ENCODE results near the gene PARD3B. TPM values are rescaled to one million over a fixed set of nuclear protein-coding genes. Genes with fewer than 3 reads are reported as not detected.

The PARD3B gene
- total RNA-seq, 1 donor from 2014 or later, result 6.5 TPM

- TF ChIP-seq CTCF (IDR thresholded peaks at IDR 0.05; ENCODE audit: insufficient read depth, low read length, poor library complexity, severe bottlenecking), result no peak
- no peak for DNase-seq (ENCODE audit: low read depth)
- no peak overlapping the region for H3K4me3 ChIP-seq (ENCODE audit: low read depth, low read length)
- no peaks in the 10 kb centered on the region for H3K36me3 ChIP-seq (ENCODE audit: control insufficient read depth, insufficient read depth, low read length)
- H3K27me3 ChIP-seq (ENCODE audit: control insufficient read depth, insufficient read depth, low read length), result no peaks in the 10 kb centered on the region
Measured at GRCh38 chr2:205511641-205512040, 966.4 kb downstream of the PARD3B start.

GRCh38 chr2:205520311-205520710 is 975.0 kb downstream of the PARD3B start:
- no peak for TF ChIP-seq CTCF (IDR thresholded peaks at IDR 0.05; ENCODE audit: insufficient read depth, low read length, poor library complexity, severe bottlenecking)
- Histone ChIP-seq H3K27me3 (ENCODE audit: control insufficient read depth, insufficient read depth, low read length) (no peaks in the 10 kb centered on the region), H3K36me3 (ENCODE audit: control insufficient read depth, insufficient read depth, low read length) (no peaks in the 10 kb centered on the region), H3K4me3 (ENCODE audit: low read depth, low read length) (no peak overlapping the region)
- DNase-seq (ENCODE audit: low read depth), result no peak

GRCh38 chr2:205524656-205525055 is 979.4 kb downstream of the PARD3B start:
- Histone ChIP-seq H3K27me3 (ENCODE audit: control insufficient read depth, insufficient read depth, low read length) (no peaks in the 10 kb centered on the region), H3K4me3 (ENCODE audit: low read depth, low read length) (no peak overlapping the region), H3K36me3 (ENCODE audit: control insufficient read depth, insufficient read depth, low read length) (no peaks in the 10 kb centered on the region)
- DNase-seq (ENCODE audit: low read depth), result no peak
- TF ChIP-seq CTCF (IDR thresholded peaks at IDR 0.05; ENCODE audit: insufficient read depth, low read length, poor library complexity, severe bottlenecking), result no peak

GRCh38 chr2:205527801-205528200 is 982.5 kb downstream of the PARD3B start:
- no peaks in the 10 kb centered on the region for H3K27me3 ChIP-seq (ENCODE audit: control insufficient read depth, insufficient read depth, low read length)
- H3K36me3 ChIP-seq (ENCODE audit: control insufficient read depth, insufficient read depth, low read length), result no peaks in the 10 kb centered on the region
- no peak for DNase-seq (ENCODE audit: low read depth)
- H3K4me3 ChIP-seq (ENCODE audit: low read depth, low read length), result no peak overlapping the region
- TF ChIP-seq CTCF (IDR thresholded peaks at IDR 0.05; ENCODE audit: insufficient read depth, low read length, poor library complexity, severe bottlenecking), result no peak

- H3K4me3 ChIP-seq (ENCODE audit: low read depth, low read length), result no peak overlapping the region
- no peaks in the 10 kb centered on the region for H3K27me3 ChIP-seq (ENCODE audit: control insufficient read depth, insufficient read depth, low read length)
- no peak for DNase-seq (ENCODE audit: low read depth)
- H3K36me3 ChIP-seq (ENCODE audit: control insufficient read depth, insufficient read depth, low read length), result no peaks in the 10 kb centered on the region
- no peak for TF ChIP-seq CTCF (IDR thresholded peaks at IDR 0.05; ENCODE audit: insufficient read depth, low read length, poor library complexity, severe bottlenecking)
Measured at GRCh38 chr2:205531072-205531471, 985.8 kb downstream of the PARD3B start.

- Histone ChIP-seq H3K27me3 (ENCODE audit: control insufficient read depth, insufficient read depth, low read length) (no peaks in the 10 kb centered on the region), H3K36me3 (ENCODE audit: control insufficient read depth, insufficient read depth, low read length) (no peaks in the 10 kb centered on the region), H3K4me3 (ENCODE audit: low read depth, low read length) (no peak overlapping the region)
- TF ChIP-seq CTCF (IDR thresholded peaks at IDR 0.05; ENCODE audit: insufficient read depth, low read length, poor library complexity, severe bottlenecking), result no peak
- no peak for DNase-seq (ENCODE audit: low read depth)
Measured at GRCh38 chr2:205531489-205532148, 986.3 kb downstream of the PARD3B start.

Measured in kidney epithelial cell (primary cell).